ENCODE results near the gene DCPS. TPM values are rescaled to one million over a fixed set of nuclear protein-coding genes. Genes with fewer than 3 reads are reported as not detected.
"Not testable (repeated sequence)": the region's sequence is repeated elsewhere in the genome, so short reads cannot be mapped to it uniquely, and the experiment has no call there.

DCPS gene
- total RNA-seq, 3 donors from 2014 or later (not counting 1 experiment from before 2014, with no cell fraction given): 20.1 to 25.8 (median 23.1) TPM

GRCh38 chr11:126366064-126366822 lies 62.4 kb downstream of the DCPS start:
- Mint-ChIP-seq H3K9me3 (no peaks in the 10 kb centered on the region), H3K27ac (peak overlapping the region; percentile 64 to 82), H3K36me3 (no peaks in the 10 kb centered on the region), H3K4me3 (peak overlapping the region; percentile 65), H3K27me3 (ENCODE audit: low read depth in 2 of 2) (no peaks in the 10 kb centered on the region), H3K4me1 (peaks cover 31 to 52% of the 10 kb centered on the region in 2 donors)
- TF ChIP-seq CTCF (IDR thresholded peaks at IDR 0.05): no peak
- H3K27me3 ChIP-seq (ENCODE audit: control insufficient read depth, insufficient read depth, low read length): no peaks in the 10 kb centered on the region
- H3K4me1 ChIP-seq (ENCODE audit: control insufficient read depth, insufficient read depth, low read length): peaks cover 27% of the 10 kb centered on the region
- intact Hi-C loops (cut with micrococcal nuclease): no loop called here
- no peaks in the 10 kb centered on the region for H3K36me3 ChIP-seq (ENCODE audit: control insufficient read depth, insufficient read depth, low read length)
- no peak overlapping the region for H3K27ac ChIP-seq (ENCODE audit: low read length)
- WGBS (ENCODE audit: insufficient coverage): 74% methylated on average over 19 of the region's 19 CpGs
- ATAC-seq: peak in 1 of 3 donors; percentile 27
- no peaks in the 10 kb centered on the region for H3K9me3 ChIP-seq (ENCODE audit: control insufficient read depth, insufficient read depth, low read length)
- no peak for DNase-seq
- H3K4me3 ChIP-seq (ENCODE audit: low read length): no peak overlapping the region

- H3K27ac ChIP-seq (ENCODE audit: low read length); H3K36me3 ChIP-seq (ENCODE audit: control insufficient read depth, insufficient read depth, low read length); DNase-seq; H3K9me3 ChIP-seq (ENCODE audit: control insufficient read depth, insufficient read depth, low read length); intact Hi-C loops (cut with micrococcal nuclease); H3K9me3 Mint-ChIP-seq; H3K27me3 Mint-ChIP-seq (ENCODE audit: low read depth in 2 of 2); H3K36me3 Mint-ChIP-seq; H3K4me3 ChIP-seq (ENCODE audit: low read length); H3K27me3 ChIP-seq (ENCODE audit: control insufficient read depth, insufficient read depth, low read length): not testable (repeated sequence)
- H3K4me1 ChIP-seq (ENCODE audit: control insufficient read depth, insufficient read depth, low read length): peaks cover 27% of the 10 kb centered on the region
- ATAC-seq: peak in 2 of 3 donors; percentile 29 to 34
- H3K4me1 Mint-ChIP-seq: peaks cover 36 to 60% of the 10 kb centered on the region in 2 donors
- peak overlapping the region; percentile 65 for H3K4me3 Mint-ChIP-seq
- 84% methylated on average over 14 of the region's 14 CpGs for WGBS (ENCODE audit: insufficient coverage)
- peak overlapping the region; percentile 64 to 82 for H3K27ac Mint-ChIP-seq
Measured at GRCh38 chr11:126366823-126367654, 63.2 kb downstream of the DCPS start.

- H3K27ac ChIP-seq (ENCODE audit: low read length); ATAC-seq; H3K9me3 ChIP-seq (ENCODE audit: control insufficient read depth, insufficient read depth, low read length); H3K27me3 Mint-ChIP-seq (ENCODE audit: low read depth in 2 of 2); H3K36me3 Mint-ChIP-seq; H3K4me3 Mint-ChIP-seq; DNase-seq; H3K4me3 ChIP-seq (ENCODE audit: low read length); H3K9me3 Mint-ChIP-seq; H3K36me3 ChIP-seq (ENCODE audit: control insufficient read depth, insufficient read depth, low read length); H3K27me3 ChIP-seq (ENCODE audit: control insufficient read depth, insufficient read depth, low read length): not testable (repeated sequence)
- WGBS (ENCODE audit: insufficient coverage): 97% methylated on average over 5 of the region's 5 CpGs
- peaks cover 39 to 66% of the 10 kb centered on the region in 2 donors for H3K4me1 Mint-ChIP-seq
- H3K4me1 ChIP-seq (ENCODE audit: control insufficient read depth, insufficient read depth, low read length): peaks cover 27% of the 10 kb centered on the region
- intact Hi-C loops (cut with micrococcal nuclease): loop anchor here (2.0 kb wide), 1 partner anchor 57 kb away; no protein-coding TSS in a partner anchor
- peak overlapping the region; percentile 79 to 82 for H3K27ac Mint-ChIP-seq
Measured at GRCh38 chr11:126367806-126368205, 63.9 kb downstream of the DCPS start.

- peaks cover 36 to 66% of the 10 kb centered on the region in 2 donors for H3K4me1 Mint-ChIP-seq
- peak overlapping the region; percentile 72 to 79 for H3K27ac Mint-ChIP-seq
- DNase-seq (peak in 1 of 2 donors; percentile 16), ATAC-seq (peak; percentile 52 to 81 (median 72))
- not testable (repeated sequence) for H3K27me3 ChIP-seq (ENCODE audit: control insufficient read depth, insufficient read depth, low read length); H3K36me3 ChIP-seq (ENCODE audit: control insufficient read depth, insufficient read depth, low read length); H3K4me3 Mint-ChIP-seq; H3K4me3 ChIP-seq (ENCODE audit: low read length); H3K27me3 Mint-ChIP-seq (ENCODE audit: low read depth in 2 of 2); H3K36me3 Mint-ChIP-seq; H3K27ac ChIP-seq (ENCODE audit: low read length); H3K9me3 Mint-ChIP-seq; H3K9me3 ChIP-seq (ENCODE audit: control insufficient read depth, insufficient read depth, low read length)
- H3K4me1 ChIP-seq (ENCODE audit: control insufficient read depth, insufficient read depth, low read length): peaks cover 27% of the 10 kb centered on the region
- WGBS (ENCODE audit: insufficient coverage): 58% methylated on average over 10 of the region's 11 CpGs
- intact Hi-C loops (cut with micrococcal nuclease): loop anchor here (2.0 kb wide), 1 partner anchor 58 kb away; no protein-coding TSS in a partner anchor
Measured at GRCh38 chr11:126368336-126369119, 64.7 kb downstream of the DCPS start.
